Activated effector memory CD4-positive, alpha-beta T cell treated with anti-CD3 and anti-CD28 coated beads, Interleukin-2, amount 50 U/mL, for 16 hours (primary cell): ENCODE measurements around the gene COL28A1.
A peak's percentile ranks its signal among the peaks of the same experiment; 100 is the strongest.
"Not testable (repeated sequence)": the region's sequence is repeated elsewhere in the genome, so short reads cannot be mapped to it uniquely, and the experiment has no call there.

Experiments used
- DNase-seq: peaks from one replicate; pipeline ENCODE4 v3.0.0-alpha.2; 2020

Gene COL28A1

DNA sequence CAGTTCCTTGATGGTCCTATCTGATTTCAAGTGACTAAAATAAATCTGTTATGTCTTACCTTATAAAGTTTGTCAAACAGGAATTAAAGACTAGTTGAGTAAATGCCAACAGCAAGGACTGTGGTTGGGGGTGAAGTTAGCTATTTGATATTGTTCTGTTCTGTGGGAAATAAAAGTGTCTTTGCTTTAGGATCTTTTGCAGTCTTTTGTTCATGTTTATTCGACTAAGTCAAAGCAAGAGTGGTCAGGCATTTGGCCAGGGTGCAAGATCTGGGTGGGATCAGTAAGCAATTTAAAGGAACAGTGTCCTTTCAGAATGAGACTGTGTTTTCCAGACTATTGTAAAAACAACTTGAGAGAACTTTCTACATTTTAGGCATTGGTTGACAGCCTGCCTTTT, at the start of gene COL28A1:
Gene COL28A1 (minus strand): TSS at position 183 of the 400 bp plus-strand sequence. CDS start 2,998 bp downstream, outside the sequence.
- DNase-seq, result no peak

DNA sequence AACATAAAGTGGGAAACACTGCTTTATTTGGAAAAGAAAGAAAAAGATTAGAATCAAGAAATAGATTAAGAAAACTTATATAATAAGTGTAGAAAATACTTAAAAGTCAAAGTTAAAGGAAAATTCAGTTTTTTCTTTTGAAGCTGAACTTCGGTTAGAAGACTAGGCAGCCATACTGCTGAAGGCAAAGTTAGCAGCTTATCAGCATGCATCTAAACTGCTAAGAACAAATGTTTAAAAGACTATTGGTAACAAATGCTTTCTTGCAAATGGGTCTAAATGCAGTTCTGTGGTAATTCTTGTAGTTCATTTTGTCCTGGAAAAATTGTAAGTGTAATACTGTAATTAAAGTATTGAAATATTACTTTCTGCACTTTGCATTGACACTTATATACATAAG, 49.0 kb upstream of the COL28A1 start:
- no peak for DNase-seq

DNA sequence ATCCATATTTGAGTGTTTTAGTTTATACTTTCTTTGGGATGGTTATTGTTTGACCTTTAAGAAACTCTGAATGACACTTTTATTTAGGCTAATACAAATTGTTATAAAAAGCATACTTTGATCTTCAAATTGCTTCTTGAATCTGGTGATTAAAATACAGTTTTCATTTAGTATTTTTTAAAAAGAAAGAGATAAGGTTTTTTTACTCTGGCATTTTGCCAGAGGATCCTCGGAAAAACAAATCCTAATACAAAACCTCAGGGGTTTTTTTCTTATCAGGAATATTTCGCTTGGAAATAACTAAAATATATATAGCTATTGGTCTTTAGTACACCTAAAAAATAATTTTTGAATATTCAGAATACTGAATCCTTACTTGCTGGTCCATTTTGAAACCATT, 48.1 kb upstream of the COL28A1 start:
- no peak for DNase-seq

DNA sequence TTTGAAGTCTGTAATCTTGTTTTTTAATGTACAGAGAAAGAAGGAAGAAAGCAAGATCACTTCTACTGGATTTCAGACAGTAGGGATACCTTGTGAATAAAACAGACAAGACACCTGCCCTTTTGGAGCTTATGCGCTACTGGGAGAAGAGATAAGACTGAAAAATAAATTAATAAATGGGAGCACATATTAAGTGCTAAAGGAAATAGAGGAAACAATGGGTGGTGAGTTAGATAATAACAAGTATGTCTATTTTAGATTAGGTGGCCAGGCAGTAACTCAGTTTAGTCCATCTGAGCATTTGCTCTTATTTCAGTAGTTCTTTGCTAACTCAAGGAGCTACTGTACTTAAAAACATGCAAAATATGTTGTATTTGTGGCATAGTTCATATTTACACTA, 46.9 kb upstream of the COL28A1 start:
- DNase-seq, result no peak

DNA sequence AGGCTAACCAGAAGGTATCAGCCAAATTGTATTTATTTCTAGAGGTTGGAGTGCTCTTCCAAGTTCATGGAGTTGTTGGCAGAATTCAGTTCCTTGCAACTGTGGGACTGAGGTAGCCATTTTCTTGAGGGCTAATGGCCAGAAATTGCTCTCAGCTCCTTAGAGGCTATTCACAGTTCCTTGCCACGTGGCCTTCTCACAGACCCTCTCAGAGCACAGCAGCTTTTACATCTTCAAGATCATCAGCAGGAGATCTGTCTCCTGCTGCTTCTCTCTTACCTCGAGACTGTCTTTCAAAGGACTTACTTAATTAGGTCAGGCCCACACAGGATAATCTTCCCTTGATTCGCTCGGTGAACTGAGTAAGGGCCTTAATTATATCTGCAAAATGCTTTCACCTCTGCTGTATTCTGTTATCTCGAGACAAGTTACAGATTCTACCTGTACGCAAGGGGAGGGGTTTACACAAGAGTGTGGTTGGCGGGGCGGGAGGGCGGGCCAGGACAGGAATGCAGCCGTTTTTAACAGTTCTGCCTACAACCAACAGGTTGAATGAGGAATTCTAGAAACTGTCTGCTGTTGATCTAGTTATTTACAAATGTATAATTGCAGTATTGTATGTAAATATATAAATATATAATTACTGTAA, 46.0 kb upstream of the COL28A1 start:
- DNase-seq, result no peak

DNA sequence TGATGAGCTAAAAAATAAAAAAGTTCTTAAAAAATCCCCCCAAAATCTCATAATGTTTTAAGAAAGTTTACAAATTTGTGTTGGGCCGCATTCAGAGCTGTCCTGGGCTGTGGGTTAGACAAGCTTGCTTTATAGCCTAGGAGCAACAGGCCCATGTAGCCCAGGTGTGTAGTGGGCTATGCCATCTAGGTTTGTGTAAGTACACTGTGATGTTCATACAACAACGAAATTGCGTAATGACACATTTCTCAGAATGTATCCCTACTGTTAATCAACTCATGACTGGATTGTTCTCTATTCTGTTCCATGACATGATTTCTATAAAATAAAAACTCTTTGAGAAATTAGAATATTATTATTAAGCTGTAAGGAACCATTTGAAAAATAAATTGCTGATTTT, 44.0 kb upstream of the COL28A1 start:
- DNase-seq, result no peak

DNA sequence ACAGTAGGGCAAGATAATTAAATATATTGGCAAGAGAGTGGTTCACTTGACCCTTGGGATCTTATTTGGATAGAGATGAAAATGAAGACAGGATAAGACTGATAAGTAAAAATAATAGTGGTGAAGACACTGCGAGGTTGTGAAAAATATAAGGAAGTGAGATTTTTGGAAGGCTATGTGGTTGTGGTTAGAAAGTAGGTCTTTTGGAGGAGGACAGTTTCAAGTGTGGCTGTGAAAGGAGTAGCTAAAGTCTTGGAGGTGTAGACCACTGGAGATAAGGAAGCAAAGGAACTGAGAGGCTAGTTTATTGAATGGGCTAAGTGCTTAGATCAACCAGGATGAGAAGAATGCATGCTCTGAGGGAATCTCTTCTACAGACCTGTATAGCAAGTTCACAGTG, 42.2 kb upstream of the COL28A1 start:
- no peak for DNase-seq

DNA sequence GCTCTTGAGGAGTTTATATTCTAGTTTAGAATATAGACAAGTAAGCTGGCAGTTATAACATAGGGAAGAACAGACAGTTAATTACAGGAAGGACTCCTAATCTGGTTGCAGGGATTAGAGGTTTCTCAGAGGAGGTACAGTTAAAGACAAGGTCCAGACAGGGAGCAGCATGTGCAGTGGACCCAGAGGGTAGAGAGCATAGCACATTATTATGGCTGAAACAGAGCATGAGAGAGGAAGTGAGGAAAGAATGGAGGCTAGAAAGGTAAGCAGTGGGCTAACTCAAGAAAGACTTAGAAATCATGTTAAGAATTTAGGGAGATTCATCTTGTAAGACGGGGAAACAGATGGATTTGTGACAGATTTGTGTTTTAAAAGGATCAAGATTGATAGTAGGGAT, 40.7 kb upstream of the COL28A1 start:
- DNase-seq, result no peak

DNA sequence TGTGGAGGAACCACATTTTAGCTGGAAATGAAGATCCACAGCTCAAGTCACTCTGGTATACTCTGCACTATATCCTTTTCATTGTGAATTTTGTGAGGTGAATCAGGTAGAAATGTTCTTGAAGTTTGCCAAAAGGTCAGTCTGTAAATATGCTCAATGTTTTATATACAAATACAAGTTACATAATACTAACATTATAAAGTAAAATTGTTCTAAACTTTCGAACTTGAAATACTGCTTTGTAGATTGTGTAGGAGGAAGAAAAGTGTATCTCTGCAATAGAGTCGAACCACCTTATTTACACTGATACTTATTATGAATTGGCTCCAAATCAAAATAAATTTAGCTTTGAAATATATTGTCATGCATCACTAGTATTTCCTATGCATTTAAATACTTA, 38.0 kb upstream of the COL28A1 start:
- DNase-seq, result no peak

DNA sequence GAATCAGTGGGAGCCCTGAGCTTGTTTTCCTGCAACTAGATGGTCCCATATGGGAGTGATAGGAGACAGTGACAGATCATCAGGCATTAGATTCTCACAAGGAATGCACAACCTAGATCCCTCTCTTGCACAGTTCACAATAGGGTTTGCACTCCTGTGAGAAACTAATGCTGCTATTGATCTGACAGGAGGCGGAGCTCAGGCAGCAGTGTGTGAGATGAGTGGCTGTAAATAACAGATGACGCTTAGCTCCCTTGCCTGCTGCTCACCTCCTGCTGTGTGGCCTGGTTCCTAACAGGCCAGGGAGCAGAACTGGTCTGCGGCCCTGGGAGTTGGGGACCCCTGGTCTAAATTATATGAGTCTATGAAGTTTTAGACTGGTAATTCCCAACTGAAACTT, 34.9 kb upstream of the COL28A1 start:
- DNase-seq, result no peak

DNA sequence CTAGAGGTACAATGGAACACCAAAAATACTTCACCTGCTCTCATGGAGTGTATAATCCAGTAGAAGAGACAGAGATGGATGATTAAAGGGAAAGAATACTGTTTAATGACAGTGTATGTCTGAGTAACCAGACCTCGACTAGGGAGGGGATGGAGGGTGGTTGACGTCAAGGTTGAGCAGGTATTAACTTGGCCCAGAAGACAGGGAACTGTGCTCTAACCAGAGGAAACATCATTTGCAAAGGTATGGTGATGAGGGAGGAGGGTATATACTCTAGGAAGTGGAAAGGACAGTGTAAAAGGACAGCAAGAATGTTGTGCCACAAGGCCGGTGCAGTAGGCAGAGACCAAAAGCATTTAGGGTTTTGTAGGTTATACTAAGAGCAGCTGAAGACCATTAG, 33.9 kb upstream of the COL28A1 start:
- no peak for DNase-seq

DNA sequence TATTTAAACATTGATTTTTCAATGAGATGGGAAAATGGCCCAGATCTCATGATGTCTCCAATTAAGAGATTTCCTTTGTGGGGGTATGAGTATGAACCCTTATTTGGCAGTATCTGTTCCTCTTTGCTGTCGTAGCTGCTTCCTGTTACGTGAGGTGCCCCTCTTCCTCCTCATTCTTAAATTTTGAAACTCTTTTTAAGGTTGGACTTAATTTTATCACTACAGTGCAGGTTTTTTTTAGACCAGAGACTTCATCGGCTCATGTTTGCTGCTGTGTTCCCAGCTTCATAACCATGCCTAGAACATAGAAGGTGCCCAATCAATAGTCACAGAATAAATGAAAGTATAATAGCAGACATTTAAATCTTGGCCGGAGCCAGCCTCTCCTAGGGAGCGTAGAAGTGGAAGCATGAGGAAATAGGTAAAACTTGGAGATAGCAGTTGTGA, 33.4 kb upstream of the COL28A1 start:
- no peak for DNase-seq

DNA sequence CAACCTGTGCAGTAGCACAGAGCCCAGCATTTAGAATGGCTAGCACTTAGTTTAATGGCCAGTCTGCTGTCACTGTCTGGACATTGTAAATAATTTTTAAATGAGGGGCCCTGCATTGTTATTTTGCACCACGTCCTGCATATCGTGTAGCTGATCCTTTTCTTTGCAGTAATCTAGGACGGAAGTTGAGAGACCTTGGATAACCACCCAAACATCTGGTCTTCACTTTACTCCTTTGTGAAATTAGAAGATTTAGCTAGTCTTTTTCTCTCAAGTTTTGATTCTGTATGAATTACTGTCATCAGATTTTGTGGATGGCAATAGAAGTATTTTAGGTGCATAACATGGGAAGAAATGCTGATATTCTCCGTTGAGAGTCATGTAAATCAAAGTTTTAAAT, 32.9 kb upstream of the COL28A1 start:
- DNase-seq, result no peak

DNA sequence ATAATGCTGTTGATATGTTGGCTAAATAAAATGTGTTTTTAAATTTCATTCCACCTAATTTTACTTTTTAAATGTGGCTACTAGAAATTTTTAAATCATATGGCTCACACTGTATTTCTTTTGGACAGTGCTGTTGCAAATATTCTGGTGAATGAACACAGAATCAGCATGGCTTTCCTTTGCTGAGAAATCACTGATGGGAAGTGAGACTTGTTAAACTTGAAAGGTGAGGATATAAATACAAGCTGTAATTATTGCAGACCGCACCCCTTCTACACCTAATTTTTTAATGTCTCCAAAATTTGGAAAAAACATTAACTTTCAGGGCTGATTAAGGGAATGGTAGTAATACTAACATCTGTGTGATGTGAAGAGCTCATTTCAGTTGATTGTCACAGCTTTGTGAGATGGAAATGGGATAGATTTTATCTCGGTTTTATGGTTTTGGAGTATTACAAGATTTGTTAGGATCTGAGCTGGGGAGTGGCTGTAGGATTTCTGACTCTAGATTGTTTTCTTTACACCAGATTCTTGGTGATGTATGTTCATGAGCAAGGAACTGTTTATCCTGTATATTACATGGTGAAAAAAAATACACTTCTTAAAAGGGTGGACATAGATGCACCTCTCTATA, 32.3 kb upstream of the COL28A1 start:
- DNase-seq, result no peak

DNA sequence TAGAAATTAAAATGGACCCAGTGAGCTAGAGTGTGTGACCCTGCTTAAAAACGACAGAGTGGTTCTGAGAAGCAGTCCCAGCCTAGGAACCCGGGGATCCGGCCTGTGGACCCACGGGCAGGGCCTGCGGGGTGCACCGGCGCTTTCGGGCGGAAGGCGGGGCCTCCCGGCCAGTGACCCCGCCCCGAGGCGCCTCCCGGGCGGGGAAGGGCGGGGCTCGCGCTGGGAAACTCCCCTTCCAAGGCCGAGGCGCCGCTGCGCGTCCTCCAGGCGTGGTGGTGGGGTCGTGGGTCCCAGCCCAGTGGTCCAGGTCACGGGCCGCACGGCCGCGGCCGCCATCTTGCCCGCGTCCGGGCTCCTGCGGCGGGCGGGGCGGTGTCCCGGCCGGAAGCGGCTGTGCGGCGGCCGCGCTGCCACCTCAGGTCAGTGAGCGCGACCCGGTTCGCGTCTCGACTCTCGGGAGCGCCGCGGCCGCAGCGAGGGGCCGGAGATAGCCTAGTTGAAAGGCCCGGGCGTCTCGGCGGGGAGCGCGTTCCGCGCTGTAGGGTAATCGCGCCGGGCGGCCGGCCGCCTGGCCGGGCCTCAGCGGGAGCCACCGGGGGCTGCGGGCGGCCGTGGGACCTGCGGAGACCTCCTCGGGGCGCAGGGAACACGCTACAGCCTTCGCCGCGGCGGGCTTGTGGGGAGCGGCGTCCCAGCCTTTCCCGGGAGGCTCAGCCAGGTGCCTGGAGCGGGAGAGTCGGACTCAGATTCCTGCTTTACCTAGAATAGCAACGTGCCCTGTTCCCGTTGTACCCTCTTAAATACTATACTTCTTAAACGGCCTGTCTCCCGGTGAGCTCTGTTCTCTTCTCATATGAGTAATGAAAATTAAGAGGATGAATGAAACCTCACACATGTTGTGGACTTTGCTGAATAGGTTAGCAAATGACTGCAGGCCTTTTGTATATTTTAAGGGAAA, 31.3 kb upstream of the COL28A1 start, which contains the start of gene MIOS:
Gene MIOS (plus strand): TSS at position 234 of the 961 bp plus-strand sequence. CDS start 5,592 bp downstream, outside the sequence.
- DNase-seq, result peak; percentile 94

DNA sequence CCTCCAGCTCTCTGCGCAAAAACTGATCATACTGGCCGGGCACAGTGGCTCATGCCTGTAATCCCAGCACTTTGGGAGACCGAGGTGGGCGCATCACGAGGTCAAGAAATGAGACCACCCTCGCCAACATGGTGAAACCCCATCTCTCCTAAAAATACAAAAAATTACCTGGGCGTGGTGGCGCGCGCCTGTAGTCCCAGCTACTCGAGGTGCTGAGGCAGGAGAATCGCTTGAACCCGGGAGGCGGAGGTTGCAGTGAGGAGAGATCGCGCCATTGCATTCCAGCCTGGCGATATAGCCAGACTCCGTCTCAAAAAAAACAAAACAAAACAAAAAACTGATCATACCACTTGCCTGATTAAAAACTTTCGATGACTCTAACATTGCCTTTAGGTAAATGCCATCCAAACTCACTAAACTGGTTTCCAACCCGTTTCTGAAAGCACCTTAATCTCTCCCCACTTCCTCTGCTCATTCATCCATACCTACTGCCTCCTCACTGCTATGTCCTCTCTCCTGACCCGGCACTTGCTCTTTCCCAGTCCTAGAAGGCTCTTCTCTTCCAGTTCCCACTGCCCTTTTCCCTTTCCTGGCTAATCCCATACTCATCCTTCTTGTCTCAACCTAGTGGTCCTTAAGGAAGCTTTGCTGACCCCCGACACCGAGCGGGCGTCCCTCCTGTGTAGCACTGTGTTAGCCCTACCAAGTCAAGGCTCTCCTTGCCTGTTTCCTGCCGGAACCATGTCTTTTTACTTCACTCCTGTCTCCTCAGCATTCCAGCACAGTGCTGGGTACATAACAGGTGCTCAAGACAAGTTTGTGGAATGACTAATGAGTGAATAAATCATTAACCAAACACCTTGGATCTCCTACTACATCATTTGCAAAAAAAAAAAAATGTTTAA, 30.3 kb upstream of the COL28A1 start:
- DNase-seq, result no peak

DNA sequence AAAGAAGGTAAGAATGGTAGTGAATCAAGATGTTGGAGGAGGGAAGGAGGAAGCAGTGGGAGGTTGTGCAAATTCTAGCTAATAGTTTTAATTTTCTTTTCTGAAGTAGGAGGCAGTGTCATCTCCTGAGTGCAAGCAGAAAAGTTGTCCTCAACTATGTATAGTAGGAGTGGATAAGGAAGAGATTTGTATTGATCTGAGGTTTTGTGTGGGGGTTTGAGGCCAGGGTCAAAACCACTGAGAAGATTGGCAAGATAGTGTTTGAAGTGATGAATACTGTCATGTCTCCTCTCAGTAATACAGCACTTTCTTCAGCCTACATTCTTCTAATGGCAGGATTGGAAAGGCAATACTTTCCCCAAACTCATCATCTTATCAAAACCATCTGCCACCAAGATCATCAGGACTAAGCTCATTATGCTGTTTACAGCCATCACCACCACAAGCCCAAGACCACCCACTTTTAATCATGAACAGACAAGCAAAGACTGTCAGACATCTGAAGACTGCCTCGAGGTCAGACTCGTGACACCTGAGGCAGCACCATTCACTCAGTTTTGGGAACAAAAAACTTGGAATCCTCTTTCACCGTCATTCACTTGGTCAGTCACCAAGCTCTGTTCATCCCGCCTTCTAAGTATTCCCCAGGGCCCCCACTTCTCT, 29.5 kb upstream of the COL28A1 start:
- no peak for DNase-seq

DNA sequence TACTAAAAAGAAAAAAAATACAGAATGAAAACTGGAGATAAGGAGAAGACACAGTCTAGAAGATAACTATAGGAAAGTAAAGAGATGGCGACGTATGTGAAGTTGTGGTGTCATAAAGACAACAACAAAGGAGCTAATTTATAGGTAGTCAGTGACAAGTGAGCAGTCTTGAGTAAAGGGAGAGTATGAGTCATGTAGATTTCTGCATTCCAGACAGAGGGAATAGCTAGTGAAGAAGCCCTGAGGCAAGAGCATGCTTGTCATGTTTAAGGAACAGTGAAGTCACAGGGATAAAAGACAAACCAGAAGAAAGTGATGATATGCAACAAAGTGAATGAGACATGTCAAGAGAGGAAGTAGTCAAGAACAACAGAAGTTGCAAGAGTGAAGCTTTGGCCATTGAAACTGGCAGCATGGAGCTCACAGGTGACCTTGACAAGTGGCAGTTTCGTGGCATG, 28.7 kb upstream of the COL28A1 start:
- no peak for DNase-seq

DNA sequence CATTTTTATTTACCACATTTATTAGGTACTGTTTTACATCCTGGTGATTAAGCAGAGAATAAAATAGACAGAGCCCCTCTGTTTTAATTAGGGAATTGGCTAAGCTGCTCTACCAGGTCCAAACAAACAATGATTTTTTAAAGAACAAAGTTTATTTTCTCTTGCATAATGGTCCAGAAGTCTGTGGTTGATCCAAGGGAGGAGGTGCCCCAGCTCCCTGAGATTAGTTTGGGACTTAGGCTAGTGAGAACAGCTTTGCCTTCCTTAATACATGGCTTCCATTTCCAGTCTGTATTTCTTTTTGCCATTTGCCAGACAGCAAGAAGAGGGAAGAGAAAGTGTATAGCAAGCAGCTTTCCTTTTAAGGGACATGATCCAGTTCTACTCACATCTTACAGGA, 28.1 kb upstream of the COL28A1 start:
- DNase-seq, result no peak

DNA sequence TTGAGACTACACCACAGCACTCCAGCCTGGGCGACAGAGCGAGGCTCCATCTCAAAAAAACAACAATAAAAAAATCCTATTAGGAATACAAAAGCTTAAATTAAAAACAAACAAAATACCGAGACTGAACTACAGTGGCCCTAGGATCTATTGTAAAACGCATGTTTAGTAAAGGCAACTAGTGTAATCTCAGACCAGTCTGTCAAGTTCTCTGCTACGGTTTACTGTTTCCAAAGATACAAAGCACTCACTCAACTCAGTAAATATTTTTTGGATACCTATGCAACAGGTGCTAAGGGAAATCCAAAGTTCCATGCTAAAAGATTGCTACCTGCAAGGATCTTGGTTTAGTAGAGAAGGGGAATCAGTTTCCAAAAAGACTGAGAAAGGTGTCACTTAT, 27.6 kb upstream of the COL28A1 start:
- no peak for DNase-seq

DNA sequence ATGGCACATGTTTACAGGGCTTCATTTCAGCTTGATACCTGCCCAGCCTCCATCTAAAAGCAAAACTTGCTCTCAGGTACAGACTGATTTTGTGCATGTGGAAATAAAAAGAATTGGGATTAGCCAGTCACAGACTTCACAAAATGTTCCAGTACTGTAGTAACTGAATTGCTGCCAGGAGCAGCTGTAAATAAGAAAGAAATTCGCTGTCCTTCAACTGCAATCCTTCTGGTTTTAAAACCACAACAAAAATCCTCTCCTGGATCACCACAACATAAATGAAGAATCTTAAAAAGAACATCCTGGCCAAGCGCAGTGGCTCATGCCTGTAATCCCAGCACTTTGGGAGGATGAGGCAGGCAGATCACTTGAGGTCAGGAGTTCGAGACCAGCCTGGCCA, 27.1 kb upstream of the COL28A1 start:
- DNase-seq, result no peak

DNA sequence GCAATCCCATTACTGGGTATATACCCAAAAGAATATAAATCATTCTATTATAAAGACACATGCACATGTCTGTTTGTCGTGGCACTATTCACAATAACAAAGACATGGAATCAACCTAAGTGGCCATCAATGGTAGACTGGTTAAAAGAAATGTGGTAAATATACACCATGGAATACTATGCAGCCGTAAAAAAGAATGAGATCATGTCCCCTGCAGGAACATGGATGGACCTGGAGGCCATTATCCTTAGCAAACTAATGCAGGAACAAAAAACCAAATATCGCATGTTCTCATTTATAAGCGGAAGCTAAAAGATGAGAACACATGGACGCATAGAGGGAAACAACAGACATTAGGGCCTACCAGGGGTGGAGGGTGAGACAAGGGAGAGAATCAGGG, 25.9 kb upstream of the COL28A1 start:
- DNase-seq, result not testable (repeated sequence)
